Ishikawa (cell line): ENCODE results near the gene GAPVD1.

Source experiments
- CEBPB ChIP-seq: IDR thresholded peaks from 2 replicates; pipeline ENCODE4 v1.6.1; 2012
- CREB1 ChIP-seq: IDR thresholded peaks from 2 replicates; pipeline ENCODE4 v1.6.1; 2012; ENCODE audit warnings: low read depth
- EGR1 ChIP-seq: IDR thresholded peaks from 2 replicates; pipeline ENCODE4 v1.6.1; 2012
- EP300 ChIP-seq: IDR thresholded peaks from 2 replicates; pipeline ENCODE4 v1.6.1; 2012; ENCODE audit warnings: borderline replicate concordance
- FOXM1 ChIP-seq: IDR thresholded peaks from 2 replicates; pipeline ENCODE4 v1.6.1; 2012; ENCODE audit warnings: low read depth, borderline replicate concordance
- NFIC ChIP-seq: IDR thresholded peaks from 2 replicates; pipeline ENCODE4 v1.6.1; 2012
- RAD21 ChIP-seq: IDR thresholded peaks from 2 replicates; pipeline ENCODE4 v1.6.1; 2012; ENCODE audit warnings: low read depth
- TCF12 ChIP-seq: IDR thresholded peaks from 2 replicates; pipeline ENCODE4 v1.6.1; 2012; ENCODE audit warnings: low read depth
- TEAD4 ChIP-seq: IDR thresholded peaks from 2 replicates; pipeline ENCODE4 v1.6.1; 2012
- YY1 ChIP-seq: IDR thresholded peaks from 2 replicates; pipeline ENCODE4 v1.6.1; 2012; ENCODE audit warnings: low read depth
- TF ChIP-seq, protein P1 (sequence below): IDR thresholded peaks from 2 replicates; pipeline ENCODE4 v1.6.1; 2012; ENCODE audit warnings: low read depth, mild to moderate bottlenecking
- TF ChIP-seq, protein P2 (sequence below): IDR thresholded peaks from 2 replicates; pipeline ENCODE4 v1.6.1; 2012
- TF ChIP-seq, protein P3 (sequence below): IDR thresholded peaks from 2 replicates; pipeline ENCODE4 v1.6.1; 2012

The GAPVD1 gene

DNA sequence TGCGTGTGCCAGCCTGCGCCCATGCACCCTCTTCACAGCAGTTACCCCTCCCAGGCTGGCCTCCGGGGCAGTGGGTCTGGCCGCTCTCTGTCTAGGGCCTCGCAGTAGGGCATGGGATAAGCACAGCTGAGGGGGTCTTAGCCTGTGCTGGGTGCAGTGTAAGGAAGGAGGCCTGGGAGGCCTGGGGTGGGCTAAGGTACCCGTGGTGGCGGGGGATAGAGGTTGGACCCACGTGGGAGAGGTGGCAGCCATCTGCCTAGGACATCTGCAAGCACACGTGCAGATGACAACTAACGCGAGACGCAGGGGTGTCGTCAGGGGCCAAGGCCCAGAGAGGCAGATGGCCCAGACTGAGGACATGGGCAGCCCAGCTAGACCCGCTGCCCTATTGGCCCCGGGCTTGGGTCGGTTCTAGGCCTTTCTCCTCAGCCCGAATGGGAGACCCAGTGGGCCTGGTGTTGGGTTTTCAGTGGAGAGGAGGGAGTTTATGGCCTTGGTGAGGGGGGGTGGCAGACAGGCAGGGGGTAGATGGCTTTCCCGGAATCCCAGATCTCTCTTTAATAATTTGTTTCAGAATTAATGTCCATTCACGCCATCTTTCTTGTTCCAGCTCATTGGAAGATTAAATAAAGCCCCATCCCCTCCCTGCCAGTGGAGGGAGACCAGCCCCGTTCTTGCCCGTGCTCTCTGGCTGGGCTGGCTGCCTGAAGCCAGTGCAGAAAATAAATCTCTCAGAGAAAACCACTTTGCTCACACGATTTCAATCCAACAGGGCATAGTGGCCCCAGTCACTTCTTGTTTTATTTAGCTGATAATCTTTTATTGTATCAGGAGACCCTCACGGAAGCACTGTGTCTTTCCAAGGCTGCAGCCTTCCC, 154.2 kb downstream of the GAPVD1 start:
- no peak for TF ChIP-seq RAD21
- no peak for TF ChIP-seq CEBPB
- TF ChIP-seq, protein P1, sequence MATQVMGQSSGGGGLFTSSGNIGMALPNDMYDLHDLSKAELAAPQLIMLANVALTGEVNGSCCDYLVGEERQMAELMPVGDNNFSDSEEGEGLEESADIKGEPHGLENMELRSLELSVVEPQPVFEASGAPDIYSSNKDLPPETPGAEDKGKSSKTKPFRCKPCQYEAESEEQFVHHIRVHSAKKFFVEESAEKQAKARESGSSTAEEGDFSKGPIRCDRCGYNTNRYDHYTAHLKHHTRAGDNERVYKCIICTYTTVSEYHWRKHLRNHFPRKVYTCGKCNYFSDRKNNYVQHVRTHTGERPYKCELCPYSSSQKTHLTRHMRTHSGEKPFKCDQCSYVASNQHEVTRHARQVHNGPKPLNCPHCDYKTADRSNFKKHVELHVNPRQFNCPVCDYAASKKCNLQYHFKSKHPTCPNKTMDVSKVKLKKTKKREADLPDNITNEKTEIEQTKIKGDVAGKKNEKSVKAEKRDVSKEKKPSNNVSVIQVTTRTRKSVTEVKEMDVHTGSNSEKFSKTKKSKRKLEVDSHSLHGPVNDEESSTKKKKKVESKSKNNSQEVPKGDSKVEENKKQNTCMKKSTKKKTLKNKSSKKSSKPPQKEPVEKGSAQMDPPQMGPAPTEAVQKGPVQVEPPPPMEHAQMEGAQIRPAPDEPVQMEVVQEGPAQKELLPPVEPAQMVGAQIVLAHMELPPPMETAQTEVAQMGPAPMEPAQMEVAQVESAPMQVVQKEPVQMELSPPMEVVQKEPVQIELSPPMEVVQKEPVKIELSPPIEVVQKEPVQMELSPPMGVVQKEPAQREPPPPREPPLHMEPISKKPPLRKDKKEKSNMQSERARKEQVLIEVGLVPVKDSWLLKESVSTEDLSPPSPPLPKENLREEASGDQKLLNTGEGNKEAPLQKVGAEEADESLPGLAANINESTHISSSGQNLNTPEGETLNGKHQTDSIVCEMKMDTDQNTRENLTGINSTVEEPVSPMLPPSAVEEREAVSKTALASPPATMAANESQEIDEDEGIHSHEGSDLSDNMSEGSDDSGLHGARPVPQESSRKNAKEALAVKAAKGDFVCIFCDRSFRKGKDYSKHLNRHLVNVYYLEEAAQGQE, result no peak

DNA sequence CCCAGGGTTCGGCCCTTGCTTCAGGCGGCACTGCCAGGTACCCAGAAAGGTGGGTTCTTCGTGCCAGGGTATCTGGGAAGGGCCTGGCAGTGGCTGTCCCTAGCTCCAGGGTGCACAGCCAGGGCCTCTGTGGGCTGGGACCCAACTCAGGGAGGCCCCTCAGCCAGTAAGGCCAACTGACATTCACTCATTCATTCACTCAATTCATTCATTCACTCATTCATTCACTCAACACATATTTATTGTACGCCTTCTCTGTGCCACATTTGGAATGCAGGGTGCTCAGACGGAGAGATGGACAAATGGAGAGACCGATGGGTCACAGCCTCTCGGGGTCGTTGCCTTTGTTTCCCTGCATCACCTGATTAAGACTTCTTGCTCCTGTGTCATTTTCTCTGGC, 154.9 kb downstream of the GAPVD1 start:
- TF ChIP-seq CREB1, result no peak
- TF ChIP-seq EP300, result no peak
- TF ChIP-seq, protein P2, sequence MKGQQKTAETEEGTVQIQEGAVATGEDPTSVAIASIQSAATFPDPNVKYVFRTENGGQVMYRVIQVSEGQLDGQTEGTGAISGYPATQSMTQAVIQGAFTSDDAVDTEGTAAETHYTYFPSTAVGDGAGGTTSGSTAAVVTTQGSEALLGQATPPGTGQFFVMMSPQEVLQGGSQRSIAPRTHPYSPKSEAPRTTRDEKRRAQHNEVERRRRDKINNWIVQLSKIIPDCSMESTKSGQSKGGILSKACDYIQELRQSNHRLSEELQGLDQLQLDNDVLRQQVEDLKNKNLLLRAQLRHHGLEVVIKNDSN, result no peak
- TF ChIP-seq EGR1, result no peak
- TF ChIP-seq YY1, result no peak
- TF ChIP-seq FOXM1, result no peak
- TF ChIP-seq NFIC, result no peak
- TF ChIP-seq, protein P3, sequence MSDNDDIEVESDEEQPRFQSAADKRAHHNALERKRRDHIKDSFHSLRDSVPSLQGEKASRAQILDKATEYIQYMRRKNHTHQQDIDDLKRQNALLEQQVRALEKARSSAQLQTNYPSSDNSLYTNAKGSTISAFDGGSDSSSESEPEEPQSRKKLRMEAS, result no peak
- no peak for TF ChIP-seq CEBPB
- no peak for TF ChIP-seq TCF12
- TF ChIP-seq TEAD4, result no peak
- TF ChIP-seq, protein P1, result no peak
